K562 (cell line): ENCODE data around the gene LONRF3. TPM values are rescaled to one million over a fixed set of nuclear protein-coding genes. Genes with fewer than 3 reads are reported as not detected.

ENCODE experiments used
- ATAC-seq: fragments of 200-7000 bp; cut with Tn5 transposase; 3 replicates; pipeline ENCODE4 v1.9.1; 2020; ENCODE audit warnings: moderate library complexity
- BruUV-seq: library from RNA; stranded (reverse); fragments of 400-500 nt; replicated peaks from 2 replicates; lab custom pipeline; 2021; lab: Mats Ljungman, UMichigan
- CTCF ChIA-PET: fragments of 300-600 bp; formaldehyde crosslinking; extraction: SDS; loops from one replicate; lab custom pipeline; 2021; ENCODE audit warnings: low intra/inter-chr PET ratio; lab: Yijun Ruan, JAX
- POLR2A ChIA-PET: fragments of 300-600, 350-650 bp; sonication (Branson Sonifier 250); formaldehyde crosslinking; extraction: SDS; loops from one replicate; lab custom pipeline; 2021; ENCODE audit warnings: antibody characterized with exemption, inconsistent platforms; lab: Yijun Ruan, JAX
- DNase-seq, 4 experiments: peaks; one replicate each; pipeline versions ENCODE4 v3.0.0 to v3.0.0-alpha.2; 2011 to 2018; ENCODE audit warnings: low spot score in 3 of 4, mixed read lengths in 3 of 4; ENCODE audit errors: extremely low read depth in 1 of 4
- FAIRE-seq: peaks from 2 replicates; lab custom pipeline; 2011; peaks lifted over from hg19 to GRCh38; lab: Jason Lieb, UNC
- H2AFZ ChIP-seq: 2 replicates; pipeline ENCODE4 v1.6.0; 2011; ENCODE audit warnings: low read depth, low read length, control low read depth, inconsistent platforms
- H3K27ac ChIP-seq: fragments of 200-600 bp; 3 replicates; pipeline ENCODE4 v1.8.0; 2011; ENCODE audit warnings: low read depth, mild to moderate bottlenecking, control low read depth, inconsistent platforms, low read length, moderate library complexity, mixed read lengths; ENCODE audit errors: extremely low read depth
- H3K27me3 ChIP-seq, 2 experiments: fragments of 300-600 bp in 1 of 2; 2 replicates in 1 of 2; 3 replicates in 1 of 2; pipeline versions ENCODE4 v1.6.0 to v1.8.0; 2011; ENCODE audit warnings: inconsistent platforms in 2 of 2, low read length in 2 of 2, mild to moderate bottlenecking in 1 of 2, mixed read lengths in 1 of 2, moderate library complexity in 1 of 2; ENCODE audit not compliant: control insufficient read depth in 2 of 2, insufficient read depth in 2 of 2
- H3K36me3 ChIP-seq: fragments of 300-600 bp; 3 replicates; pipeline ENCODE4 v1.8.0; 2011; ENCODE audit warnings: mild to moderate bottlenecking, low read length, inconsistent platforms; ENCODE audit not compliant: control insufficient read depth, insufficient read depth
- H3K4me1 ChIP-seq, 2 experiments: fragments of 200-600 bp in 1 of 2; replicated peaks in 1 of 2; 2 replicates in 1 of 2; 3 replicates in 1 of 2; pipeline versions ENCODE4 v1.5.1 to v1.8.0; 2011; ENCODE audit warnings: inconsistent platforms in 2 of 2, low read length in 2 of 2, mild to moderate bottlenecking in 1 of 2, mixed read lengths in 1 of 2, moderate library complexity in 1 of 2; ENCODE audit not compliant: control insufficient read depth in 2 of 2, insufficient read depth in 2 of 2
- H3K4me2 ChIP-seq: 2 replicates; pipeline ENCODE4 v1.6.1; 2011; ENCODE audit warnings: low read length, control low read depth, inconsistent platforms, mixed read lengths; ENCODE audit not compliant: insufficient read depth
- H3K4me3 ChIP-seq: fragments of 200-600 bp; sonication (generic), shearing (Covaris generic); 2 replicates; pipeline ENCODE4 v1.5.1; 2016; ENCODE audit warnings: control low read depth, inconsistent platforms
- H3K79me2 ChIP-seq: fragments of 200-600 bp; 3 replicates; pipeline ENCODE4 v1.8.0; 2011; ENCODE audit warnings: low read length, inconsistent platforms; ENCODE audit not compliant: control insufficient read depth, insufficient read depth
- H3K9ac ChIP-seq, 2 experiments: 2 replicates each; pipeline versions ENCODE4 v1.6.0 to v1.6.1; 2011; ENCODE audit warnings: low read depth in 2 of 2, low read length in 2 of 2, control low read depth in 1 of 2, inconsistent platforms in 1 of 2, mild to moderate bottlenecking in 1 of 2, mixed read lengths in 1 of 2; ENCODE audit not compliant: insufficient read depth in 1 of 2
- H3K9me1 ChIP-seq: one replicate; pipeline ENCODE4 v1.6.0; 2011; ENCODE audit warnings: inconsistent platforms, mild to moderate bottlenecking, low read length, moderate library complexity; ENCODE audit not compliant: control insufficient read depth, insufficient read depth
- H3K9me3 ChIP-seq: replicated peaks from 2 replicates; pipeline ENCODE4 v1.5.1; 2011; ENCODE audit warnings: low read depth, low read length, inconsistent platforms; ENCODE audit not compliant: control insufficient read depth, insufficient read depth
- H4K20me1 ChIP-seq: replicated peaks from 2 replicates; pipeline ENCODE4 v1.6.1; 2011; ENCODE audit warnings: low read length, inconsistent platforms, mixed read lengths; ENCODE audit not compliant: control insufficient read depth, insufficient read depth
- E2F5 ChIP-seq: sonication (generic); formaldehyde crosslinking; IDR thresholded peaks from 2 replicates; pipeline ENCODE4 v1.8.0; 2022; ENCODE audit warnings: mild to moderate bottlenecking, missing genetic modification reagents
- SAFB ChIP-seq: fragments of 200-400 bp; formaldehyde crosslinking; IDR thresholded peaks from 2 replicates; pipeline ENCODE4 v1.6.1; 2017; ENCODE audit warnings: low read depth, low read length, borderline replicate concordance
- U2AF2 ChIP-seq: fragments of 200-400 bp; formaldehyde crosslinking; optimal IDR thresholded peaks from 2 replicates; pipeline ENCODE3; 2017; ENCODE audit warnings: low read depth, mild to moderate bottlenecking, low read length
- XRCC5 ChIP-seq: fragments of 200-400 bp; formaldehyde crosslinking; IDR thresholded peaks from 2 replicates; pipeline ENCODE4 v1.6.1; 2017; ENCODE audit warnings: low read depth, mild to moderate bottlenecking, low read length
- ZNF644 ChIP-seq: fragments of 200-800 bp; sonication (Bioruptor generic); IDR thresholded peaks from 2 replicates; pipeline ENCODE4 v1.6.1; 2016; ENCODE audit warnings: low read depth, missing genetic modification characterization, missing compliant biosample characterization
- in situ Hi-C: fragments of 300-500 bp; cut with MboI; formaldehyde crosslinking; loops from 4 replicates; pipeline ENCODE4 v1.15.0; 2018; ENCODE audit warnings: inconsistent platforms, mixed read lengths
- intact Hi-C: fragments of 100-400 bp; cut with micrococcal nuclease; formaldehyde crosslinking; loops from 2 replicates; pipeline ENCODE4 v1.14.2; 2022
- polyA plus RNA-seq, 8 experiments: library from polyadenylated mRNA; depleted of rRNA in 4 of 8; stranded (reverse) in 5 of 8; unstranded in 3 of 8; fragments of >200 nt; fragmentation: Nextera tagmentation in 2 of 8; fragmentation: Illumina TruSeq in 1 of 8; extraction: Ambion mirVana in 2 of 8; extraction: Trizol in 1 of 8; gene quantifications; 2 replicates each; pipeline versions ENCODE4 v1.2.1 to v1.2.3, GENCODE V29; 2011 to 2014; ENCODE audit warnings: inconsistent platforms in 1 of 8, missing spikeins in 1 of 8
- total RNA-seq, 7 experiments: library from RNA; depleted of rRNA in 6 of 7; stranded (reverse); fragments of >200 nt in 6 of 7; fragmentation: Illumina TruSeq in 2 of 7; extraction: Trizol in 2 of 7; gene quantifications; 2 replicates each; pipeline versions ENCODE4 v1.2.1 to v1.2.3, GENCODE V29; 2011 to 2021; ENCODE audit warnings: low replicate concordance in 1 of 7
- TF ChIP-seq, protein P1 (sequence below), 2 experiments: fragments of 450-650 bp; IDR thresholded peaks; 2 replicates each; pipeline ENCODE4 v1.6.1; 2018; ENCODE audit warnings: mild to moderate bottlenecking in 2 of 2, low read depth in 1 of 2; ENCODE audit not compliant: partially characterized antibody in 2 of 2

The LONRF3 gene
- total and polyA plus RNA-seq, 9 of the 15 experiments (the other 6 are each of a cell fraction or from before 2014, with no cell fraction given) = 1.3 to 22.0 (median 8.7) TPM

DNA sequence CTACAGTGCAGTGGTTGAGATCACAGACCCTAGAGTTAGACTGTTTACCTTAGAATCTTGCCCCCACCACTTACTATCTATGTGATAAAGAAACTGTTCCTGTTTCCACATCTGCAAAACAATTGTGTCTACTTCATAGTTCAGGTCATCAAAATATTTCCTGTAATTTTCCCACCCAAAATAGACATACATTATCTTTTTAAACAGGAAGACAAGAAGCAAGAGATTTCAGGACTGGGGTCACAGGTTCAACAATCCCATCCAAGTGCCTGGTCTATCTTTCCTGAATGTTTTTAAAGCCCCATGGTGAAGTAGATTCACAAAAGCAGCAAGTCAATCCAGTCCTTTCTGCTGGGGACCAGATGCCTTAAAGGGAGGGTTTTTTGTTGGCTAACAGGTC is 56.6 kb downstream of the LONRF3 start:
- ATAC-seq = no peak
- Histone ChIP-seq H3K4me1 (peaks cover 0 to 4% of the 10 kb centered on the region in 2 experiments; a peak in 2 of 5 replicates), H3K4me2 (no peak overlapping the region), H3K27ac (no peak overlapping the region), H3K9me3 (no peaks in the 10 kb centered on the region), H2AFZ (no peak overlapping the region), H3K36me3 (no peaks in the 10 kb centered on the region), H4K20me1 (no peaks in the 10 kb centered on the region), H3K9me1 (no peaks in the 10 kb centered on the region)
- intact Hi-C loops = no loop called here
- DNase-seq = no peak
- no peak for TF ChIP-seq XRCC5
- TF ChIP-seq, protein P1, sequence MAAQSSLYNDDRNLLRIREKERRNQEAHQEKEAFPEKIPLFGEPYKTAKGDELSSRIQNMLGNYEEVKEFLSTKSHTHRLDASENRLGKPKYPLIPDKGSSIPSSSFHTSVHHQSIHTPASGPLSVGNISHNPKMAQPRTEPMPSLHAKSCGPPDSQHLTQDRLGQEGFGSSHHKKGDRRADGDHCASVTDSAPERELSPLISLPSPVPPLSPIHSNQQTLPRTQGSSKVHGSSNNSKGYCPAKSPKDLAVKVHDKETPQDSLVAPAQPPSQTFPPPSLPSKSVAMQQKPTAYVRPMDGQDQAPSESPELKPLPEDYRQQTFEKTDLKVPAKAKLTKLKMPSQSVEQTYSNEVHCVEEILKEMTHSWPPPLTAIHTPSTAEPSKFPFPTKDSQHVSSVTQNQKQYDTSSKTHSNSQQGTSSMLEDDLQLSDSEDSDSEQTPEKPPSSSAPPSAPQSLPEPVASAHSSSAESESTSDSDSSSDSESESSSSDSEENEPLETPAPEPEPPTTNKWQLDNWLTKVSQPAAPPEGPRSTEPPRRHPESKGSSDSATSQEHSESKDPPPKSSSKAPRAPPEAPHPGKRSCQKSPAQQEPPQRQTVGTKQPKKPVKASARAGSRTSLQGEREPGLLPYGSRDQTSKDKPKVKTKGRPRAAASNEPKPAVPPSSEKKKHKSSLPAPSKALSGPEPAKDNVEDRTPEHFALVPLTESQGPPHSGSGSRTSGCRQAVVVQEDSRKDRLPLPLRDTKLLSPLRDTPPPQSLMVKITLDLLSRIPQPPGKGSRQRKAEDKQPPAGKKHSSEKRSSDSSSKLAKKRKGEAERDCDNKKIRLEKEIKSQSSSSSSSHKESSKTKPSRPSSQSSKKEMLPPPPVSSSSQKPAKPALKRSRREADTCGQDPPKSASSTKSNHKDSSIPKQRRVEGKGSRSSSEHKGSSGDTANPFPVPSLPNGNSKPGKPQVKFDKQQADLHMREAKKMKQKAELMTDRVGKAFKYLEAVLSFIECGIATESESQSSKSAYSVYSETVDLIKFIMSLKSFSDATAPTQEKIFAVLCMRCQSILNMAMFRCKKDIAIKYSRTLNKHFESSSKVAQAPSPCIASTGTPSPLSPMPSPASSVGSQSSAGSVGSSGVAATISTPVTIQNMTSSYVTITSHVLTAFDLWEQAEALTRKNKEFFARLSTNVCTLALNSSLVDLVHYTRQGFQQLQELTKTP (IDR thresholded peaks at IDR 0.05; ENCODE audit: low read depth in 1 of 2, partially characterized antibody in 2 of 2) = no peak
- no peak for TF ChIP-seq SAFB
- TF ChIP-seq U2AF2 = no peak
- no peak for TF ChIP-seq E2F5 (CRISPR knock-in tag)
- TF ChIP-seq ZNF644 = no peak
- TF ChIP-seq, all 486 proteins: peak for 0
- POLR2A ChIA-PET = no interaction called here
- no peak for FAIRE-seq
- H3K9ac ChIP-seq = no peak overlapping the region
- no peaks in the 10 kb centered on the region for H3K27me3 ChIP-seq
- H3K79me2 ChIP-seq = no peaks in the 10 kb centered on the region
- in situ Hi-C loops = no loop called here
- no peak overlapping the region for H3K4me3 ChIP-seq
- CTCF ChIA-PET = no interaction called here
- BruUV-seq = no TSS peak
